Endothelial cell of umbilical vein (primary cell): ENCODE measurements around the gene VPS36. TPM values are rescaled to one million over a fixed set of nuclear protein-coding genes. Genes with fewer than 3 reads are reported as not detected.

Experiments used
- BruUV-seq: library from RNA; stranded (reverse); fragments of 400-500 nt; replicated peaks from 2 replicates; lab custom pipeline; 2021; lab: Mats Ljungman, UMichigan
- CTCF ChIA-PET: fragments of 300-600, 350-600 bp; sonication (Branson Sonifier 250); formaldehyde crosslinking; loops from one replicate; lab custom pipeline; 2021; ENCODE audit warnings: antibody characterized with exemption, inconsistent platforms; lab: Charles Lee
- POLR2A ChIA-PET: fragments of 300-600, 350-600 bp; sonication (Branson Sonifier 250); formaldehyde crosslinking; loops from one replicate; lab custom pipeline; 2021; ENCODE audit warnings: antibody characterized with exemption, inconsistent platforms; lab: Charles Lee
- DNase-seq: peaks from one replicate; pipeline ENCODE4 v3.0.0-alpha.2; 2011; ENCODE audit warnings: low read depth, low spot score
- FAIRE-seq: peaks from 2 replicates; lab custom pipeline; 2011; peaks lifted over from hg19 to GRCh38; lab: Jason Lieb, UNC
- H2AFZ ChIP-seq: 2 replicates; pipeline ENCODE4 v1.6.0; 2012; ENCODE audit warnings: low read depth, low read length, control low read depth, inconsistent platforms
- H3K27ac ChIP-seq: 2 replicates; pipeline ENCODE4 v1.5.1; 2011; ENCODE audit warnings: low read depth, mild to moderate bottlenecking, control low read depth, low read length, moderate library complexity; ENCODE audit not compliant: insufficient read depth
- H3K27me3 ChIP-seq, 2 experiments: 2 replicates each; pipeline versions ENCODE4 v1.6.0 to v1.6.1; 2011; ENCODE audit warnings: low read length in 2 of 2, mixed read lengths in 1 of 2; ENCODE audit not compliant: control insufficient read depth in 2 of 2, insufficient read depth in 2 of 2
- H3K36me3 ChIP-seq, 2 experiments: 2 replicates in 1 of 2; 3 replicates in 1 of 2; pipeline ENCODE4 v1.5.1; 2011; ENCODE audit warnings: low read length in 2 of 2, mild to moderate bottlenecking in 1 of 2, moderate library complexity in 1 of 2; ENCODE audit not compliant: control insufficient read depth in 2 of 2, insufficient read depth in 2 of 2; ENCODE audit errors: extremely low read depth in 1 of 2
- H3K4me1 ChIP-seq: 3 replicates; pipeline ENCODE4 v1.5.1; 2011; ENCODE audit warnings: mild to moderate bottlenecking, low read length; ENCODE audit not compliant: control insufficient read depth, insufficient read depth; ENCODE audit errors: extremely low read depth
- H3K4me2 ChIP-seq: 2 replicates; pipeline ENCODE4 v1.6.1; 2011; ENCODE audit warnings: low read length, control low read depth, mixed read lengths; ENCODE audit not compliant: insufficient read depth
- H3K4me3 ChIP-seq, 3 experiments: fragments of 200-600 bp in 1 of 3; sonication (generic), shearing (Covaris generic) in 1 of 3; replicated peaks in 1 of 3; 2 replicates each; pipeline ENCODE4 v1.5.1; 2011 to 2016; ENCODE audit warnings: control low read depth in 3 of 3, low read length in 3 of 3, mild to moderate bottlenecking in 2 of 3, inconsistent platforms in 1 of 3, low read depth in 1 of 3, moderate library complexity in 1 of 3; ENCODE audit not compliant: insufficient read depth in 1 of 3
- H3K79me2 ChIP-seq: 2 replicates; pipeline ENCODE4 v1.6.0; 2012; ENCODE audit warnings: low read length, inconsistent platforms; ENCODE audit not compliant: control insufficient read depth, insufficient read depth
- H3K9ac ChIP-seq: replicated peaks from 2 replicates; pipeline ENCODE3; 2011; ENCODE audit warnings: low read length, control low read depth; ENCODE audit not compliant: insufficient read depth; ENCODE audit errors: extremely low read depth
- H3K9me1 ChIP-seq: replicated peaks from 3 replicates; pipeline ENCODE4 v1.6.0; 2011; ENCODE audit warnings: mild to moderate bottlenecking, low read length; ENCODE audit not compliant: control insufficient read depth, insufficient read depth; ENCODE audit errors: extremely low read depth
- H3K9me3 ChIP-seq: replicated peaks from 2 replicates; pipeline ENCODE4 v1.5.1; 2012; ENCODE audit warnings: low read length, inconsistent platforms; ENCODE audit not compliant: control insufficient read depth, insufficient read depth
- H4K20me1 ChIP-seq: replicated peaks from 2 replicates; pipeline ENCODE3; 2011; ENCODE audit warnings: mild to moderate bottlenecking, low read length; ENCODE audit not compliant: control insufficient read depth, insufficient read depth; ENCODE audit errors: extremely low read depth
- CTCF ChIP-seq, 2 donors: IDR thresholded peaks; 1 replicate in 1 of 2; 2 replicates in 1 of 2; pipeline ENCODE4 v1.5.1; 2011; ENCODE audit warnings: low read length in 2 of 2, mild to moderate bottlenecking in 2 of 2, moderate library complexity in 2 of 2, control low read depth in 1 of 2, inconsistent platforms in 1 of 2, low read depth in 1 of 2; ENCODE audit not compliant: insufficient read depth in 1 of 2; ENCODE audit errors: extremely low read depth in 1 of 2
- EZH2 ChIP-seq: IDR thresholded peaks from 2 replicates; pipeline ENCODE4 v1.6.1; 2012; ENCODE audit warnings: borderline replicate concordance, low read depth, mild to moderate bottlenecking, moderate library complexity, low read length, inconsistent platforms; ENCODE audit not compliant: severe bottlenecking
- FOS ChIP-seq: IDR thresholded peaks from 2 replicates; pipeline ENCODE4 v1.6.1; 2011; ENCODE audit warnings: mild to moderate bottlenecking, low read length, moderate library complexity, borderline replicate concordance; ENCODE audit not compliant: insufficient read depth
- GATA2 ChIP-seq: IDR thresholded peaks from 2 replicates; pipeline ENCODE4 v1.7.0; 2011; ENCODE audit warnings: low read depth, mild to moderate bottlenecking, moderate library complexity, mixed read lengths, low read length; ENCODE audit not compliant: insufficient read length, insufficient read depth
- JUN ChIP-seq: IDR thresholded peaks from 2 replicates; pipeline ENCODE4 v1.6.1; 2011; ENCODE audit warnings: borderline replicate concordance, low read depth; ENCODE audit not compliant: insufficient read length, insufficient read depth
- MAX ChIP-seq: IDR thresholded peaks from 2 replicates; pipeline ENCODE4 v1.6.1; 2011; ENCODE audit not compliant: insufficient read depth, insufficient read length
- MYC ChIP-seq: IDR thresholded peaks from one replicate; pipeline ENCODE4 v1.6.1; 2011; ENCODE audit warnings: mild to moderate bottlenecking, low read depth, low read length
- POLR2A ChIP-seq: IDR thresholded peaks from 2 replicates; pipeline ENCODE4 v1.6.1; 2012; ENCODE audit warnings: low read depth, mild to moderate bottlenecking, control low read depth, low read length
- POLR2AphosphoS5 ChIP-seq: IDR thresholded peaks from 2 replicates; pipeline ENCODE4 v1.6.1; 2012; ENCODE audit warnings: low read depth, mild to moderate bottlenecking, control low read depth, low read length, moderate library complexity; ENCODE audit not compliant: insufficient read depth
- dilution Hi-C: fragments of 300-500 bp; cut with MboI; formaldehyde crosslinking; loops from one replicate; pipeline ENCODE4 v1.15.0; 2019; ENCODE audit warnings: low sequenced_read_pairs; ENCODE audit not compliant: extremely low pct_ligation_motif_present
- intact Hi-C: fragments of 100-400 bp; cut with micrococcal nuclease; formaldehyde crosslinking; loops from one replicate; pipeline ENCODE4 v1.10.0; 2022
- polyA plus RNA-seq, 4 experiments: library from polyadenylated mRNA; depleted of rRNA in 3 of 4; stranded (reverse) in 3 of 4; unstranded in 1 of 4; fragments of >200 nt; gene quantifications; 2 replicates each; pipeline versions ENCODE4 v1.2.1 to v1.2.3, GENCODE V29; 2011 to 2012; ENCODE audit warnings: missing spikeins in 1 of 4
- total RNA-seq: library from RNA; stranded (reverse); gene quantifications from 2 replicates; pipeline ENCODE4 v1.2.3, GENCODE V29; 2021

VPS36 gene
- total and polyA plus RNA-seq, 2 donors (not counting 3 experiments of a cell fraction or from before 2014, with no cell fraction given): 14.3 to 32.3 TPM

- CTCF ChIA-PET: interaction anchor here (1.2 to 11.9 kb wide), 2 partner anchors 14 to 35 kb away, joined by 4 to 142 read pairs; partner anchors contain the start of gene VPS36
Observed at GRCh38 chr13:52414051-52414450, 36.4 kb downstream of the VPS36 start.

More at GRCh38 chr13:52414051-52414450, 36.4 kb downstream of the VPS36 start:
- no peak overlapping the region for H2AFZ ChIP-seq
- no peak for TF ChIP-seq JUN
- no peak for TF ChIP-seq POLR2AphosphoS5
- no peak for TF ChIP-seq FOS
- no peak for TF ChIP-seq POLR2A
- TF ChIP-seq EZH2: no peak
- TF ChIP-seq MYC: no peak
- TF ChIP-seq CTCF (IDR thresholded peaks at IDR 0.05; ENCODE audit: extremely low read depth in 1 of 2, insufficient read depth in 1 of 2, low read depth in 1 of 2, low read length in 2 of 2): no peak
- TF ChIP-seq MAX: no peak
- no peak for TF ChIP-seq GATA2
- no peaks in the 10 kb centered on the region for H3K9me3 ChIP-seq
- H3K4me2 ChIP-seq: no peak overlapping the region
- H3K27ac ChIP-seq: peak overlapping the region; percentile 64
- FAIRE-seq (no peak), DNase-seq (no peak)
- peaks cover 0 to 6% of the 10 kb centered on the region in 2 experiments for H3K36me3 ChIP-seq
- POLR2A ChIA-PET: no interaction called here
- no peak overlapping the region for H3K9ac ChIP-seq
- dilution Hi-C loops: no loop called here
- H3K4me3 ChIP-seq: no peak overlapping the region
- no TSS peak for BruUV-seq
- intact Hi-C loops: loop anchor here (2.0 kb wide), 1 partner anchor 15 kb away; no protein-coding TSS in a partner anchor
- H3K4me1 ChIP-seq: peaks cover 17% of the 10 kb centered on the region
- no peaks in the 10 kb centered on the region for H3K27me3 ChIP-seq
- H4K20me1 ChIP-seq: no peaks in the 10 kb centered on the region
- no peaks in the 10 kb centered on the region for H3K79me2 ChIP-seq
- no peaks in the 10 kb centered on the region for H3K9me1 ChIP-seq
